OCI-LY7 (cell line): ENCODE data around the gene SP110.

Experiments used
- EZH2phosphoT487 ChIP-seq: fragments of 200-600 bp; sonication (generic); IDR thresholded peaks from 2 replicates; pipeline ENCODE4 v1.6.1; 2018; ENCODE audit warnings: low read depth, borderline replicate concordance, mild to moderate bottlenecking, mixed run types, antibody characterized with exemption, low read length, moderate library complexity, mixed read lengths
- TF ChIP-seq, protein P1 (sequence below): fragments of 200-600 bp; sonication (generic); conservative IDR thresholded peaks from 2 replicates; pipeline ENCODE4 v1.5.1; 2014; ENCODE audit warnings: mild to moderate bottlenecking, antibody characterized with exemption, low read length, moderate library complexity, mixed read lengths

DNA sequence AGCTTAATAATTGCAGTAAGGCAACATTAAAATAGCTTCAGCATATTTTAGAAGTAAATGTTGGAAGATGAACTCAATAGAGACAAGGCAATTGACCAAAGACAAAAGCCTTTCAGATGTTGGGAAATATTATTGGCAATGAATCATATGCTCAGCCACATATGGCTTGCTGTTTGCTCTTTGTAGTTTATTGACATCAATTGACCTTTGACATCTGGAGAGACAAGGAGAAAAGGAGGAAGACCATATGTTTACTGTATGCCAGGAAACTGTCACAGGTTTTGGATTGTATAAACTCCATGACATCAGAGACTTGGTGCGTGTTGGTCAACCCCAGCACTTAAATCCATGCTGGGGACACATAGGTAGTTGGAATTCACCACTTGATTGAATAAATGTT is 90.4 kb downstream of the SP110 start:
- no peak for TF ChIP-seq EZH2phosphoT487
- TF ChIP-seq, protein P1, sequence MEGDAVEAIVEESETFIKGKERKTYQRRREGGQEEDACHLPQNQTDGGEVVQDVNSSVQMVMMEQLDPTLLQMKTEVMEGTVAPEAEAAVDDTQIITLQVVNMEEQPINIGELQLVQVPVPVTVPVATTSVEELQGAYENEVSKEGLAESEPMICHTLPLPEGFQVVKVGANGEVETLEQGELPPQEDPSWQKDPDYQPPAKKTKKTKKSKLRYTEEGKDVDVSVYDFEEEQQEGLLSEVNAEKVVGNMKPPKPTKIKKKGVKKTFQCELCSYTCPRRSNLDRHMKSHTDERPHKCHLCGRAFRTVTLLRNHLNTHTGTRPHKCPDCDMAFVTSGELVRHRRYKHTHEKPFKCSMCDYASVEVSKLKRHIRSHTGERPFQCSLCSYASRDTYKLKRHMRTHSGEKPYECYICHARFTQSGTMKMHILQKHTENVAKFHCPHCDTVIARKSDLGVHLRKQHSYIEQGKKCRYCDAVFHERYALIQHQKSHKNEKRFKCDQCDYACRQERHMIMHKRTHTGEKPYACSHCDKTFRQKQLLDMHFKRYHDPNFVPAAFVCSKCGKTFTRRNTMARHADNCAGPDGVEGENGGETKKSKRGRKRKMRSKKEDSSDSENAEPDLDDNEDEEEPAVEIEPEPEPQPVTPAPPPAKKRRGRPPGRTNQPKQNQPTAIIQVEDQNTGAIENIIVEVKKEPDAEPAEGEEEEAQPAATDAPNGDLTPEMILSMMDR = no peak
